Large intestine (tissue), 3 donors: Measurements from ENCODE around the gene RNF217. TPM values are rescaled to one million over a fixed set of nuclear protein-coding genes. Genes with fewer than 3 reads are reported as not detected.
"Not testable (repeated sequence)": the region's sequence is repeated elsewhere in the genome, so short reads cannot be mapped to it uniquely, and the experiment has no call there.

Experiments used
- DNase-seq, 2 donors: peaks; one replicate each; pipeline versions ENCODE4 v3.0.0 to v3.0.0-alpha.2; 2013
- H3K27ac ChIP-seq: one replicate; pipeline ENCODE4 v1.5.1; 2013; ENCODE audit warnings: low read length
- H3K27me3 ChIP-seq: 2 replicates; pipeline ENCODE4 v1.6.1; 2013; ENCODE audit warnings: low read length; ENCODE audit not compliant: control insufficient read depth, insufficient read depth
- H3K36me3 ChIP-seq: 2 replicates; pipeline ENCODE4 v1.6.1; 2013; ENCODE audit warnings: low read length; ENCODE audit not compliant: control insufficient read depth, insufficient read depth
- H3K4me1 ChIP-seq: one replicate; pipeline ENCODE4 v1.6.1; 2013; ENCODE audit warnings: low read length; ENCODE audit not compliant: control insufficient read depth, insufficient read depth
- H3K4me3 ChIP-seq: one replicate; pipeline ENCODE4 v1.5.1; 2013; ENCODE audit warnings: low read length
- H3K9me3 ChIP-seq: one replicate; pipeline ENCODE4 v1.6.1; 2013; ENCODE audit warnings: mild to moderate bottlenecking, low read depth, low read length, moderate library complexity; ENCODE audit not compliant: control insufficient read depth
- WGBS: methylation state at CpG from one replicate; pipeline ENCODE4 v1.1.5; 2013; ENCODE audit warnings: low lambda C conversion rate; ENCODE audit not compliant: insufficient coverage; 5-methylcytosine and 5-hydroxymethylcytosine counted together
- polyA plus RNA-seq: library from polyadenylated mRNA; unstranded; fragments of 120-200 nt; gene quantifications from one replicate; pipeline ENCODE4 v1.2.1, GENCODE V29; 2013

RNF217 gene
- polyA plus RNA-seq, 1 donor, result 20.0 TPM

DNA sequence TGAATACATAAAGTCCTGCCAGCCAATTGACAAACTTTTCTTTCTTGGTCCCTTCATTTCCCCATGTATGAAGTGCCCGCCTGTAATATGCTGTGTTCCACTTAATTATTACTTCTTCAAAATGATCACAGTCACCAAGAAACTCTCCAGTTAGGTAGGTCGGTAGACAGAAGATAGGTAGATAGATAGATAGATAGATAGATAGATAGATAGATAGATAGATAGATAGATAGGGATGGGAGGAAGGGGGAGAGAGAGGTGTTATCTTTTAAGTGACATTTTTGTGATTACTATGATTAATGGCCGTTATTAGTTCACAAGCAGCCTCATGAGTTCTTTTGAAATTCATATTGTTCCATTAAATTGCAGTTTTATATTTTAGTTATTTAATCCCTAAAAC, 111.9 kb downstream of the RNF217 start:
- H3K4me1 ChIP-seq, result no peaks in the 10 kb centered on the region
- H3K4me3 ChIP-seq, result no peak overlapping the region
- H3K9me3 ChIP-seq, result no peaks in the 10 kb centered on the region
- 60% methylated on average over 1 of the region's 3 CpGs for WGBS
- no peak for DNase-seq
- no peak overlapping the region for H3K27ac ChIP-seq
- no peaks in the 10 kb centered on the region for H3K27me3 ChIP-seq
- H3K36me3 ChIP-seq, result peaks cover 16% of the 10 kb centered on the region

DNA sequence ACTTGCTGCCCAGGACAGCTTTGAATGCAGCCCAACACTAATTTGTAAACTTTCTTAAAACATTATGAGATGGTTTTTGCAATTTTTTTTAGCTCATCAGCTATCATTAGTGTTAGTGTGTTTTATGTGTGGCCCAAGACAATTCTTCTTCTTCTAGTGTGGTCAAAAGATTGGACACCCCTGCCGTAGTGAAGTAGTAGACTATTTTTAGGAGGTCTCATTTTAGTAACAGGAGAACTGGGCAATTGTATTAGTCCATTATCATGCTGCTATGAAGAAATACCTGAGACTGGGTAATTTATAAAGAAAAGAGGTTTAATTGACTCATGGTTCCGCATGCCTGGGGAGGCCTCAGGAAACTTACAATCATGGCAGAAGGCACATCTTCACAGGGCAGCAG, 112.8 kb downstream of the RNF217 start:
- H3K27ac ChIP-seq, H3K27me3 ChIP-seq: not testable (repeated sequence)
- 100% methylated on average over 1 of the region's 2 CpGs for WGBS

GRCh38 chr6:125075741-125076481, 113.7 kb downstream of the RNF217 start:
- no peaks in the 10 kb centered on the region for H3K9me3 ChIP-seq
- H3K27me3 ChIP-seq, result no peaks in the 10 kb centered on the region
- H3K27ac ChIP-seq, result no peak overlapping the region
- no peak for DNase-seq
- H3K36me3 ChIP-seq, result peaks cover 16% of the 10 kb centered on the region
- no peaks in the 10 kb centered on the region for H3K4me1 ChIP-seq
- no peak overlapping the region for H3K4me3 ChIP-seq
- 100% methylated on average over 1 of the region's 4 CpGs for WGBS

More for the DNA sequence above, 112.8 kb downstream of the RNF217 start:
- H3K4me1 ChIP-seq, DNase-seq, H3K9me3 ChIP-seq, H3K4me3 ChIP-seq: not testable (repeated sequence)
- H3K36me3 ChIP-seq, result peaks cover 16% of the 10 kb centered on the region

DNA sequence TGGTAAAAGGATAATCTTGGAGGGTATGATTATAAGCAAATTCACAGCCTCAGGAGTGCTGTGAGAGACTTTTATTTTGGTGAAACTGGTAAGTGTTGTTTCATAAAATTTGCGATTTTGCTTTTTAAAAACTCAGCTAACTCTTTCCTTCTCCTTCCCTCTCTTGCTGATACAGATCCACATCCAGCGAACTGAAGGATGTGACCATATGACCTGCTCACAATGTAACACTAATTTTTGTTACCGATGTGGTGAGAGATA, 114.2 kb downstream of the RNF217 start:
- H3K4me1 ChIP-seq, result no peaks in the 10 kb centered on the region

GRCh38 chr6:125077453-125077852, 115.2 kb downstream of the RNF217 start:
- Histone ChIP-seq H3K4me1 (no peaks in the 10 kb centered on the region), H3K4me3 (no peak overlapping the region), H3K27me3 (no peaks in the 10 kb centered on the region), H3K27ac (no peak overlapping the region), H3K36me3 (peaks cover 16% of the 10 kb centered on the region), H3K9me3 (no peaks in the 10 kb centered on the region)
- 63% methylated on average over 1 of the region's 4 CpGs for WGBS
- DNase-seq, result no peak

More for the DNA sequence above, 114.2 kb downstream of the RNF217 start:
- Histone ChIP-seq H3K9me3 (no peaks in the 10 kb centered on the region), H3K4me3 (no peak overlapping the region), H3K27me3 (no peaks in the 10 kb centered on the region), H3K36me3 (peaks cover 16% of the 10 kb centered on the region), H3K27ac (no peak overlapping the region)
- no peak for DNase-seq
- WGBS, result no CpG with 5 or more reads among the region's 3 CpGs

DNA sequence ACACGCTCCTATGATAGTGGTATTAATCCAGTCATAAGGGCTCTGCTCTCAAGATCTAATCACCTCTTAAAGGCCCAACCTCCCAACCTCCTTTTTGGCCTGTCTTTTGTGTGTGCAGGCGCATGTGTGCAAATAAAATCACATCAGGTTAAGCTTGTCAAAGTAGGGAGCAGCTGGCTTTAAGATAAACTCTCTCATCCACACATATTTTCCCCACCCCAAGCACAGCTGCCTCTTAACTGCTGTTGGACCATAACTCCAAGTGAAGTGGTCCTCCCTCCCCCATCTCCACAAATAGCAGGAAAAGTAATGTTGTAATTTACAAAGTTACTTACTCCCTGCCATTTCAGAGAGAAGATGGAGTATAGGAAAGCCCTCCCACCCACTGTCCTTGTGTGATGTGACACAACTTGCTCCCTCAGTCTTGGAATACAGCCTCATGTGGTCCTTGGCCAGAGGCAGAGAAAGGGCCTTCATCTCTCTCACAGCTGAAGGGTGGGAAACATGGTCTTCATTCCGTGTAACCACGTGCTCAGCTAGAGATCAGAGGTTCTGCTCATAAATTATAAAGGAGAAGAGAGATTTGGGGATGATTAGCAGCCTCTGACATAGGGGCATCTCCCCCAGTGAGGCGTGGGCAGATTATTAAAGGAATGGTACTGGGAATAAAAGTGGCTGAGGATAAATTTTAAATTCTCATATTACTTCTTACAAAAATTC, 116.5 kb downstream of the RNF217 start:
- Histone ChIP-seq H3K27ac (no peak overlapping the region), H3K4me3 (no peak overlapping the region), H3K4me1 (no peaks in the 10 kb centered on the region), H3K36me3 (peaks cover 16% of the 10 kb centered on the region), H3K9me3 (no peaks in the 10 kb centered on the region), H3K27me3 (no peaks in the 10 kb centered on the region)
- 100% methylated on average over 1 of the region's 5 CpGs for WGBS
- no peak for DNase-seq

DNA sequence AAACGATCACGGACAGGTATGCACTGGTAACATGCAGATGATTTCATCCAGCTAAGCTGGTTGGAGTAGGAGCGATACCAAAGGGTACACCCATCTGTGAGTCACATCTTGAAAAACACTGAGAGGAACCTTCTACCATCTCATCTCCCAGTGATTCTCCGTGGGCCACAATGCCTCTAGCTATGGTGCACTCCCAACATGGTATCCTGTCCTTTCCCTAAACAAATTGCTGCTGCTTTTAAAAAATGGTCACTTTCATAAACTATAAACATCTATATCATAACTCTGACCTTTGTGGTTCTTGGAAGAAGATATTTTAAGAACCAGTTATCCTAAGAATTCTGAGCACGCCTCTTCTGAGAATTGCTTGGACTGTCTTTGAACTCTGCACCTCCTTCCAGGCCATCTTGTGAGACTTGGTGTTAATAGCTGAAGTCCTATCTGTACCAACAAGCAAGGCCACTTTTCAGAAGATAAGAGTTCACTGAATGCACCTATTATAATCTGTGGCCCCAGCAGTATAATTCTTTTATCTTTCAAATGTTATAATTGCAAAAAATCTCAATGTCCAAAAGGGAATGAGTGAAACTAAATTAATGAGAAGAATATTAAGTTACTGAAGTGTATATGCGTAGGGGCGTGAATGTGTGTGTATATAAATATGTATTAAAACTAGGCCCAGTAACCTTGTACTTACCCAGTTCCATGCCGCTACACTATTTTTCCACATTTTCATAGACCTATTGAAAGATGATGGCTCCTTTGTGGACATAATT, 120.9 kb downstream of the RNF217 start:
- H3K9me3 ChIP-seq, result no peaks in the 10 kb centered on the region
- no peaks in the 10 kb centered on the region for H3K4me1 ChIP-seq
- DNase-seq, result peak; percentile 16 to 43
- H3K27ac ChIP-seq, result no peak overlapping the region
- H3K36me3 ChIP-seq, result peaks cover 7% of the 10 kb centered on the region
- H3K4me3 ChIP-seq, result no peak overlapping the region
- H3K27me3 ChIP-seq, result no peaks in the 10 kb centered on the region
- WGBS, result 100% methylated on average over 2 of the region's 8 CpGs

- Histone ChIP-seq H3K4me3 (no peak overlapping the region), H3K9me3 (no peaks in the 10 kb centered on the region), H3K4me1 (no peaks in the 10 kb centered on the region), H3K36me3 (peaks cover 2% of the 10 kb centered on the region), H3K27ac (no peak overlapping the region), H3K27me3 (no peaks in the 10 kb centered on the region)
- WGBS, result 93% methylated on average over 2 of the region's 2 CpGs
- no peak for DNase-seq
Measured at GRCh38 chr6:125083684-125083990, 121.4 kb downstream of the RNF217 start.

- Histone ChIP-seq H3K4me3 (no peak overlapping the region), H3K27me3 (no peaks in the 10 kb centered on the region), H3K36me3 (no peaks in the 10 kb centered on the region), H3K9me3 (no peaks in the 10 kb centered on the region), H3K4me1 (no peaks in the 10 kb centered on the region), H3K27ac (no peak overlapping the region)
- DNase-seq, result no peak
Measured at GRCh38 chr6:125086716-125087115, 124.5 kb downstream of the RNF217 start.

GRCh38 chr6:125088963-125089362, 126.7 kb downstream of the RNF217 start:
- H3K4me1 ChIP-seq, result no peaks in the 10 kb centered on the region
- no peak overlapping the region for H3K27ac ChIP-seq
- no peak overlapping the region for H3K4me3 ChIP-seq
- DNase-seq, result no peak
- no peaks in the 10 kb centered on the region for H3K27me3 ChIP-seq
- no peaks in the 10 kb centered on the region for H3K36me3 ChIP-seq
- 90% methylated on average over 2 of the region's 5 CpGs for WGBS
- H3K9me3 ChIP-seq, result no peaks in the 10 kb centered on the region
